ENCODE measurements around the gene FTCD.

- TF ChIP-seq POLR2A (IDR thresholded peaks at IDR 0.05): no peak
- TF ChIP-seq CTCF (IDR thresholded peaks at IDR 0.05): no peak
Observed at GRCh38 chr21:46150491-46151121, 4.8 kb downstream of the FTCD start.

All from uterus (tissue), 2 donors.